ENCODE measurements around the gene PIGX.
A peak's percentile ranks its signal among the peaks of the same experiment; 100 is the strongest.

Gene PIGX

DNA sequence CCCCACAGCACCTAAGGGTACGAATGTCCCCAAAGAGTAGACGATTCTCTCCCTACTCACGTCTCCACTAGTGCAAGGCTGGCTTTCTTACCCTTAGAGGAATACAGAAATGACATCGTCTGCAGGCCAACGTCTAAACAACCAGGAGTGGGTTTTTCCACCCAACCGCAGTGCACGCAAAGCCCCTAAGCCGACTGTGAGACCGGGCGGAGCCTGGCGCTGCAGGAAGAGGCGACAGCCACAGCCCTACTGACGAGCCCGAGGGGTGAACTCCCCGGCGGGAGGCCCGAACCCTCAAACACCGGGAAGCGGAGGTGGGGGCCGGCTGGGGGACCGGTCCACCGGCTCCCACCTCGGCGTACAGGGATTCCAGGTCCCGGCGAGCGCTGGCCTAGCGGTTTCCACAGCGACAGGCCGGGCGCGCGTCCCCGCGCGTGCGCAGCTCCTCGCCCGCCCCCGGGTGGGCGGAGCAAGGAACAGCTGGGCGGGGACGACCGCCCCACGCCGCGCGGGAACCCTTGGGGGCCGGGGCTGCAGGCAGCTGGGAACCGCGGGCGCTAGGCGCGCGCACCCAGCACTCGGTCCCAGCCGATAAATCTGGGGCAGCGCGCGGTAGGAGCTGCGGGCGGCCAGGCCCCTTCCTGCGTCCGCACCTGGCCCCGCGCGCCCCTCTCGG, at the start of gene PIGX, which contains the start of gene CEP19:
PIGX (plus strand) TSS at position 540 of the 676 bp plus-strand sequence.
CEP19 (minus strand) TSS at position 413 of the 676 bp plus-strand sequence. CDS start 3,593 bp downstream, outside the sequence.
- peak; percentile 81 for DNase-seq

- no peak for DNase-seq
Measured at GRCh38 chr3:196662711-196663571, 49.2 kb upstream of the PIGX start.

DNA sequence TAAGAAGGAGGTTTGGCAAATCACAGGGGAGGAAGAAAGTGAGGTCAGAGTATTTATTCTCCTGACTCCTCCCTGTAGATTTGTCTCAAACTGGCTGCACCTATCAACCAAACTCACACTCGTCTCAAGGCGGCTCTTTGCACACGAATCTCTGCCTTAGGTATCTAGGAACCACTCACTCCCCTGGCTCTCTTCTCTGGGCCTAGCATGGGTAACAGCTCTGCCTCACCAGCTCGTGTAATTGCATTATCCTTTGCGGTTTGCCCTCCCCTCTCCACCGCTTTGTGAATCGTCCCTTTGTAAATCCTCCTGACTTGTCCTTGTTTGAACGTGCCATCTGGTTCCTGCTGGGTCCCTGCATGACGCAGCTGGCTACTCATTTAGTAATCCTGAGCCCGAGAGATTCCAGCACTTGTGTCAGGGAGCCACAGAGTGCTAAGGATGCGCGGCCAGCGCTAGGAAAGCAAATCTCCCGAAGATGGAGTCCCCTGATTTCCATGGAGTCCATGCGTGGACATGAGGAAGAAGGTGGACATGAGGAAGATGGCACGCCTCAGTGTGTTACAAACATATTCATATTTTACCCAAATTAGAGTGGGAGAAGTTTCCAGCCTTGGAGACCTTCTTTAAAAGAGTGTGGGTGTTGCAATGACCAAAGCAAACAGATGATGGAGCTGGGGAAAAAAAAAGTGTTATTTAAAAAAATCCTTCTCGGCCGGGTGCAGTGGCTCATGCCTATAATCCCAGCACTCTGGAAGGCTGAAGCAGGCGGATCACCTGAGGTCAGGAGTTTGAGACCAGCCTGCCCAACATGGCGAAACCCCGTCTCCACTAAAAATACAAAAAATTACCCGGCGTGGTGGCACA, 45.9 kb upstream of the PIGX start:
- DNase-seq, result no peak

GRCh38 chr3:196667056-196667825, 44.9 kb upstream of the PIGX start:
- no peak for DNase-seq

GRCh38 chr3:196670339-196670738, 41.8 kb upstream of the PIGX start:
- DNase-seq, result no peak

- DNase-seq, result no peak
Measured at GRCh38 chr3:196673632-196674031, 38.5 kb upstream of the PIGX start.

DNA sequence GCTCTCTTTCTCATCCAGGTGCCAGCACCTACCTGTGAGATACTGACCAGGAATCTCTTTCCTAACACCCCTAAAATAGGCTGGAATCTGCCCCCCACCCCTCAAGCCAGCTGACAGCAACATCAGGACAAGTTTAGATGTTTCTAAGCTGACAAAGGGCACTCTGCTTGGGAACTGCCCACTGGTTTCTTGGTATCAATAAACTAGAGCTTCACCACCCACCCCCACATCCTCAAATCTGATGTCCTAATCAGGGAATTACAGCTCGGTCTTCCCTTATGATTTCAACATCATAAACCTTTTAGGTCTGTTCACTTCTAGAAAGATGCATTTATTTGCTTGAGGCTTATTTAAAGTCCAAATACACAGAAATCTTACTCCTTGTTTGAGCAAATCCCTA, 34.8 kb upstream of the PIGX start:
- no peak for DNase-seq

DNA sequence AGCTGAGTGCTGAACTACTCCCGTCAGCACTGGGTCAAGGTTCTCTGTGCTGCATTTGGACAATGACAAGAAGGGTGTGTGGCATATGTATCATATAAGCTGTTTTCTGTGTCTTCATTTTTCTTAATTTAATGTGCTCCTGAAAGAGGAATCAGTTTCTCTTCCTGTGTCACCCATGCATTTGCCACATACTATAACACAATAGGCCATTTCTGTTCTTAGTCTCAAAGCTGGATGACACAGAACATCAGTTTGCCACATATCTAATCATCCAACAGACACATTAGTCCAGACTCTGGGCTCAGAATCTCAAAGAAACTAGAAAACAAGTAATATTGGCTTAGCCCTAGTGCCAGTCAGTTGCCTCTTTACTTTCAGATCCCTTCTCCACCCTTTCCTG, 34.2 kb upstream of the PIGX start:
- no peak for DNase-seq

GRCh38 chr3:196684548-196685407, 27.4 kb upstream of the PIGX start:
- DNase-seq, result peak; percentile 62

DNA sequence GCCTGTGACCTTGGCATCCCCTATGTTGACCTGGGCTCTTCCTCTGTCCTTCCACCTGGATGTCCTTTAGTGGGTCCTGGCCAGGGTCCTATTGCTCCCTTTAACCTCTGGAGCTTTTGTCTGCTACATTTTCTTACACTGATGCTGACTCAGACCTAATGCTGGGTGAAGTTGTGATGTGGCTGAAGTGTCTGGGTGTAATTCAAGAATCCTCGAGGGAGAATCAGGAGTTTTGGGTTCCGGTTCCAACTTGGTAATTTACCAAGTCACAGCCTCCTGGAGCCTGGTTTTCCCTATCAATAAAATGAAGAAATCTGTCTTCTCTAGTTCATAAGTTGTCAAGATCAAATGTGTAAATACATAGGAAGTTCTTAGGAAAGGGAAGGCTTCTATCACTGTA, 25.7 kb upstream of the PIGX start:
- DNase-seq, result no peak

DNA sequence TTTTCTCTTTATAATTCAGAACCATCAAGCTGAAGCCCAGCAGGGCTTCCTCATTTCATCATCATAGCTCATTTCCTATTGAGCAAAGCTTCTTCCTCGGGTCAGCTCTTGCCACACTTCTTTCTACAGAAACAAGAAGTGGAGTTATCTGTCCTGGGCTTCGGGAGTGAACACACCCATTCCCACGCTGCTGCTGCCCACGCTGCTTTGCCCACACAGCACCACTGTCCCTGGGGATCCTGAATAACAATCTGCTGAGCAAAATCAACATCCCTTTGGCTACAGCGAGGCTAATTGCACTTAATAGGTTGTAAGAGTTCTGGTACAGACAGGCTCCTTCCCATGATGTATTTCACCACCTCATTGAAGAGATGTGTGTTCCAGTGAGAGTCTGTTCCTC, 23.8 kb upstream of the PIGX start:
- no peak for DNase-seq

DNA sequence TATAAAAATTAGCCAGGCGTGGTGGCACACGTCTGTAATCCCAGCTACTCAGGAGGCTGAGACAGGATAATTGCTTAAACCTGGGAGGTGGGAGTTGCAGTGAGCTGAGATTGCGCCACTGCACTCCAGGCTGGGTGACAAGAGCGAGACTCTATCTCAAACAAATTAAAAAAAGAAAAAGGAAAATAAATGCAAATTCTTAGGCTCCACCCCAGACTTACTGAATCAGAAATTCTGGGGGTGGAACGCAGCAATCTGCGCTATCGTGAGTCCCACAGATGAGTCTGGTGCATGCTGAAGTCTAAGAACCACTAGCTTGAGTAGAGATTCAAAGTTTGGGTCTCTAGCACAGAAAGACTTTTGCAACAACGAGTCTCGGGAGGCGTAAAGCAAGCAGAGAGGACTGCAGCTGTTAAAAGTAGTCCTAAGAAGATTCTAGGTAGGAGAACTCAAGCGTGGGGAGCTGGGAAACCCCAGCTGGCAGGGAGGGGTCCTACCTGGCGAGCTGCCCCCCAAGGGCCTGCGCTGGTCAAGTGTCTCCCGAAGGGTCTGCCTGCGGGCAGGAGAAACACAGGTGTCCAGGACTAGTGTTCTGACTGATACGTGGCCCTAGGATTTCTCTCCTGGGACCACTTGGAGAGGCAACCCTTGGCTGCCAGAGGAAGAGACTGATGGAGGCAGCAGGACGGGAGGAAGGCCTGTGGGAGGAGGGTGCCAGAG, 22.1 kb upstream of the PIGX start:
- DNase-seq, result no peak

GRCh38 chr3:196691386-196691785, 20.8 kb upstream of the PIGX start:
- DNase-seq, result no peak

DNA sequence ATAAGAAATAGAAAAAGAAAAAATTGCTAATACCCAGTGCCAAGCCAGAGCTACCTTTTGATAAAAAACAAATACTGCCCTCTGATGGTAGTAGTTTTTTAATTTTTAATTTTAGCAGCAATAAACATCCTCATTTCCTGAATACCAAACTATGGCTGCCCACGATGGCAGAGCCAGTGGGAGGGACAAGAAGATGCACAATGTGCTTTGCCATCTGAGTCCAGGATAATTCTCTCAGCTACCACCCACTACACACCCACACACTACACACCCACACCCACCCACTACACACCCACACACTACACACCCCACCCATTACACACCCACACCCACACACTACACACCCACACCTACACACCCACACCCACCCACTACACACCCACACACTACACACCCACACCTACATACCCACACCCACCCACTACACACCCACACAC, 18.0 kb upstream of the PIGX start:
- DNase-seq, result peak; percentile 6

GRCh38 chr3:196694941-196695848, 17.0 kb upstream of the PIGX start:
- no peak for DNase-seq

DNA sequence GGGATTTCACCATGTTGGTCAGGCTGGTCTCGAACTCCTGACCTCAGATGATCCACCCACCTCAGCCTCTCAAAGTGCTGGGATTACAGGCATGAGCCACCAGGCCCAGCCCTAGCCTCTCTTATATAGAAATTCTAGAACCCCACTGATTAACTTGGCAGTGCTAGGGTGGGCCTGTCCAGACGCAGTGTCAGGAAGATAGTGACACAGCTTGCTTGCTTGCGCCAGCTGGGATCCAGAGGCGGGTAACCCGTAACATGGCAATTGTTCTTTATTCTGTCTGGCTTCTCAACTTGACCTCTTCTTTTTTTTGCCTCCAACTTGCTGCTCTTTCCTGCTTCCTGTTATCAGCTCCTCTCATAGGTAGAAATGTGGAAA, 16.3 kb upstream of the PIGX start:
- DNase-seq, result no peak

DNA sequence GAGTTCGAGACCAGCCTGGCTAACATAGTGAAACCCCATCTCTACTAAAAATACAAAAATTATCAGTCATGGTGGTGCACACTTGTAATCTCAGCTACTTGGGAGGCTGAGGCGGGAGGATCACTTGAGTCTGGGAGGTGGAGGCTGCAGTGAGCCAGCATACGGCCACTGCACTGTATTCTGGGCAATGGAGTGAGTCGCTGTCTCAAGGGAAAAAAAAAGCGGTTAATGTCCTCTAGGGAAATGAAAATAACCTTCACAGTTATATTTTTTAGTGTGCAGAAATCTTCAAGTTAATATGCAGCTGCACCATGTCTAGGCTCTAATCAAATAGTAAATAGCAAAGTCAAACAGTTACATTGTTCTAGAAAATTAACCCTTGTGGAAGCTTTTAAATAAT, 14.9 kb upstream of the PIGX start:
- DNase-seq, result no peak

- no peak for DNase-seq
Measured at GRCh38 chr3:196699749-196700148, 12.4 kb upstream of the PIGX start.

GRCh38 chr3:196700801-196701200, 11.4 kb upstream of the PIGX start:
- no peak for DNase-seq

DNA sequence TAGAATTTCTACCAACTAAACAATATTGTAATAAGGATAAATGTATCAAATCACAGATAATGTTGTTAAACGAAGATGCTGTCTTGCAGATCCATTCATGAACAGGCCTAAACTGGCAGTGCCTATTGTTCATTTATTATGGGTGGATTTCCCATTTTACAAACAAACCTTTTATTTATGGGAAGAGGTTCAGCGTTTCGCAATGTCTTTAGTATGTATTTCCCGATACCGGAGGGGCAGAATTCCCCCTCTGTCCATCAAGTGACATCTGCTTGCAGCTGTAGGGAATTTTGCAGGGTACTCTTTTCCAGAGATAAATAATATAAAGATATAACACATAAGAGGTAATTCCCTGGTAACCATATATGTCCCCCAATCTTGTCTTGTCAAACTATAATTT, 5.8 kb upstream of the PIGX start:
- no peak for DNase-seq

All from kidney glomerular epithelial cell (primary cell).